GM20000 (cell line): ENCODE data around the gene SLC8A1.

Source experiments
- DNase-seq: peaks from one replicate; pipeline ENCODE4 v3.0.0; 2012; ENCODE audit warnings: low spot score
- TF ChIP-seq, protein P1 (sequence below): IDR thresholded peaks from 2 replicates; pipeline ENCODE4 v1.5.1; 2012; ENCODE audit warnings: mild to moderate bottlenecking, control low read depth; ENCODE audit errors: extremely low read depth, missing control alignments

Gene SLC8A1

DNA sequence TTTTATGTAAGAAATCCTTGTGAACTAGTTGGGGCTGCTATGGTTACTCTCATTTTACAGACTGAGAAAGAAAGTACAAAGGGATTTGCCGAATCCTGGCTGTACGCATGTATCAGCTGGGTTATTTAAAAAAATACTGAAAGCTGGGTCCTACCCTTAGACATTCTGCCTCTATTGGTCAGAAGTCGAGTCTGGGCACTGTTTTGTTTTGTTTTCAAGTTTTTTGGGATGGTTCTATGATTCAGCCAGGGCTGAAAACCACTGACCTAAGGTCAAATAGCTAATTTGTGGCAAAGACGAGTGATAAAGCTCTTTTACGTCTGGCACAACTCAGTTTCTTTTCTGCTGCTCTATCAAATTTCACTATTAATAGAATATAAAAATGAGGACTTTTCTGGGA is 5.9 kb upstream of the SLC8A1 start:
- no peak for DNase-seq
- TF ChIP-seq, protein P1, sequence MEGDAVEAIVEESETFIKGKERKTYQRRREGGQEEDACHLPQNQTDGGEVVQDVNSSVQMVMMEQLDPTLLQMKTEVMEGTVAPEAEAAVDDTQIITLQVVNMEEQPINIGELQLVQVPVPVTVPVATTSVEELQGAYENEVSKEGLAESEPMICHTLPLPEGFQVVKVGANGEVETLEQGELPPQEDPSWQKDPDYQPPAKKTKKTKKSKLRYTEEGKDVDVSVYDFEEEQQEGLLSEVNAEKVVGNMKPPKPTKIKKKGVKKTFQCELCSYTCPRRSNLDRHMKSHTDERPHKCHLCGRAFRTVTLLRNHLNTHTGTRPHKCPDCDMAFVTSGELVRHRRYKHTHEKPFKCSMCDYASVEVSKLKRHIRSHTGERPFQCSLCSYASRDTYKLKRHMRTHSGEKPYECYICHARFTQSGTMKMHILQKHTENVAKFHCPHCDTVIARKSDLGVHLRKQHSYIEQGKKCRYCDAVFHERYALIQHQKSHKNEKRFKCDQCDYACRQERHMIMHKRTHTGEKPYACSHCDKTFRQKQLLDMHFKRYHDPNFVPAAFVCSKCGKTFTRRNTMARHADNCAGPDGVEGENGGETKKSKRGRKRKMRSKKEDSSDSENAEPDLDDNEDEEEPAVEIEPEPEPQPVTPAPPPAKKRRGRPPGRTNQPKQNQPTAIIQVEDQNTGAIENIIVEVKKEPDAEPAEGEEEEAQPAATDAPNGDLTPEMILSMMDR = no peak

DNA sequence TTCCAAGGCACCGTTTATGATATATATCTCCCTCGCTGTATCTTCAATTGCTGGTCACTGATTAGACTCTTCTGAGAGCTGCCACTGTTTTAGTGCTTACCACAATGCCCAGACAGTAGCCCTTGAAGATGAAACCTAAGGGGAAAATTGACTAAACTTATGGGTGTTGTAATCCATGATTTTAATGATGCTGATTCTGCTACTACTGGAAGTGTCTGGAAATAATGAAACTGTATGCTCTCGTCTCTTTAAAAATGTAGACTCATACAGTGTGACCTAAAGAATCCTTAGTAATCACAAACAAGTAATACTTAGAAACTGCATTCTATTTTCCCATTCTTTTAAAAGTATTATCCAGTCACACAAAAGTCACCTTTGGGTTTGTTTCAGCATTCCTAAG is 5.5 kb upstream of the SLC8A1 start:
- no peak for DNase-seq
- TF ChIP-seq, protein P1 = no peak

DNA sequence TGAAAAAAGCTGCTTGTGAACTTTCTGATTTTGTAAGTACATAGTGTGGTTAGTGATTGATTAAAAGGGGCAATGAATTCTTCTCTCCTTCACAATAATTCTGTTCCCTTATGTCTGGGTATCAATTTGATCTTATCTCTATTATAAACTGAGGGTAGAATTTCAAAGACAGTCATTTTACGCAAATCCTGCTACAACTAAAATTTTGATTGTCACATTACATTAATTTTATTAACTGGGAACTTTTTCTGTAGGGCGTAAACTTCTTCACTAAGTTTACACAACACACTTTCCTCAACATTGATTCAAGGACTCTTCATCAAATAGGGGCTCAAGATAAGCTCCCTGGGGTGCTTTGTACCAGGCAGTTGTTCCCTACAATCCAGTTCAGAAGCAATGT is 5.0 kb upstream of the SLC8A1 start:
- no peak for DNase-seq
- TF ChIP-seq, protein P1 = no peak

DNA sequence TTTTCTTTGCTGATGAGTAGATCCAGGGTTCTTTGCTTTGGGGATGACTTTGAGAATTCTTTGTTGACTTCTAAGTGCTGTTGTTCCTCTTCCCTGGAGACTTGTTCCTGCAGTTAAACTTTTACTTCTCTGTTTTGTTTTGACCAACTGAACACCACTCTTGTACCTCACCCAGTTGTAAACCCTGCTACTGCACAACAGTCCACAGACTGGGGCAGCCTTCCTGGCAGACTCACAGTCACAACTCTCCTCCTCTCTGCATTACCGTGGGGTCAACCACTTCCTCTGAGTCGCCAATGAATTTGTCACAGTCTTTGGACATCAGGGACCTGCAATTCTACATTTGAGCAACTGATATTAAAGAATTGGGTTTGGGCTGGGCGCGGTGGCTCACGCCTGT is 3.8 kb upstream of the SLC8A1 start:
- TF ChIP-seq, protein P1 = no peak
- no peak for DNase-seq

DNA sequence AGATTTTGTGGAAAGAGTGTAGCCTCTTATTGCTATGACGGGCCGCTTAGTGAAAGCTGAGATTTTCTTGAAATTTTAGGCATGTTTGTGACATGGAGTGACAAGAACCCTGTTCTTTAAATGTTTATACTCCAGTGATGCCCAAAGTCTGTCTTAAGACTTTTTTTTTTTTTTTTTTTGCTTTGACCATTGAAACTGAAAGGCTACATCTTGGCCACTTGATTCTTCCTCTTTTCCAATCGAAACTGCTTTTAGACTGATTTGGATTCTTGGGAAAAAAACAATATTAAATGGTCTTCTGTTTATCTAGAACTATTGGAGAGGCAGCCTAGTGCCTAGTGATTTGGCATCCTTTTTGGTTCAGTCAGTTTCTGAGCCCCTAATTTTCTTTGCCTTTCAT is 2.4 kb upstream of the SLC8A1 start:
- TF ChIP-seq, protein P1 = no peak
- no peak for DNase-seq

DNA sequence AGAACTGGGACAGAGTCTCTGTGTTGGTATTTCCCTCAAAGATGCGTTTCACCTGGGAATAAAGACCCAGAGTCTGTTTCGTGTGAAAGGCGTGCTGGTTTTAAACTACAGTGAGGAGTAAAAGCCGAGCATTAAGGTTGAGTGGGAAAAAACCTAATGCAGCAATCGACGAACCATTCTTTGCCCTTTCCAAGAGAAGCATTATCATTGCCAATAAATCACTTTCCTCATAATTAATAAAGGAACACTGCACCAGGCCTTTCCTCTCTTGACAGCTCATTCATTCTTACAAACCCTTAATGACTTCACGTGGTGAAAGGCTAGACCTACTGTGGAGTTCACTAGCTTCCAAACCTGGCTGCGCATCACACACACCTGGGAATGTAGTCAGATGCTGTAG is 896 bp upstream of the SLC8A1 start:
- no peak for DNase-seq
- TF ChIP-seq, protein P1 = no peak

DNA sequence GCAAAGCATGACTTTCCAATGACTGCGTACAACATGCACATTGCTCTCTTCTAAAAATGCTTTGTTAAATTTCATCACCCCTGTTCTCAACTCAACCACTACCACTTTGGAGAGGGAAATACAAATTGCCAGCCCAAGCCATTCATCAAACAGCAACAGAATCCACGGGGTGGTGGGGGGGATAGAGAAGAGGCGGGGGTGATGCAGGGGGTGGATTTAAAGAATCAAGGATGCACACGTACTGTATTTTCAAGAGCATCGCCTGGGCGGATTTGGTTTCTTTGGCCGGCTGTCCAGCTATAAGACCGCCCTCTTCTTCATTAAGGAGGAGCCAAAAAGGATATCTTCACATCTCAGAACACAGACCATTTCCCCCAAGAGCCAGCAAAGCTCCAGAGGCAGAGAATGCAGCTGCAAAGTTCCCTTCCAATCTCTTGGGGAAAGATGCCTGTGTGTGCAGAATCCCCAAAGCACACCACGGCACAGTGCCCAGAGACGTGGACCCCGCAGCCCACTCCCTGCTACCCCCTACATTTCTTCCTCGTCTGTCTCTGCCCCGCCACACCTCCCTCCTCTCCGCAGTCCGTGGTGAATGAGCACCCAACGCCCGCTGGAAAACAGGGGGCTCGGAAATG is 977 bp downstream of the SLC8A1 start:
- DNase-seq = peak; percentile 28
- TF ChIP-seq, protein P1 = no peak
